Uterus (tissue), 4 donors: ENCODE data around the gene TEX101. TPM values are rescaled to one million over a fixed set of nuclear protein-coding genes. Genes with fewer than 3 reads are reported as not detected.
A peak's percentile ranks its signal among the peaks of the same experiment; 100 is the strongest.
"Not testable (repeated sequence)": the region's sequence is repeated elsewhere in the genome, so short reads cannot be mapped to it uniquely, and the experiment has no call there.

Experiments used
- DNase-seq, 2 donors: peaks; one replicate each; pipeline ENCODE4 v3.0.0-alpha.2; 2019 to 2020
- H3K27ac ChIP-seq, 2 donors: fragments of 200-600 bp; sonication (generic); 1 replicate in 1 of 2; 2 replicates in 1 of 2; pipeline ENCODE4 v1.5.1; 2016 to 2018
- H3K27me3 ChIP-seq, 2 donors: fragments of 200-600 bp; sonication (generic); one replicate each; pipeline ENCODE4 v1.5.1; 2018 to 2019; ENCODE audit warnings: control low read depth in 1 of 2
- H3K36me3 ChIP-seq, 2 donors: fragments of 200-600 bp; sonication (generic); one replicate each; pipeline ENCODE4 v1.5.1; 2019; ENCODE audit warnings: control low read depth in 1 of 2
- H3K4me1 ChIP-seq, 2 donors: fragments of 200-600 bp; sonication (generic); one replicate each; pipeline ENCODE4 v1.5.1; 2018 to 2019; ENCODE audit warnings: control low read depth in 1 of 2
- H3K4me3 ChIP-seq, 2 donors: fragments of 200-600 bp; sonication (generic); 1 replicate in 1 of 2; 2 replicates in 1 of 2; pipeline ENCODE4 v1.5.1; 2018 to 2019; ENCODE audit warnings: mild to moderate bottlenecking in 1 of 2
- H3K9me3 ChIP-seq, 2 donors: fragments of 200-600 bp; sonication (generic); one replicate each; pipeline ENCODE4 v1.5.1; 2019; ENCODE audit warnings: control low read depth in 1 of 2
- CTCF ChIP-seq, 4 experiments: fragments of 200-600 bp in 2 of 4; fragments of 450-650 bp in 2 of 4; sonication (generic) in 2 of 4; IDR thresholded peaks; one replicate each; pipeline ENCODE4 v1.5.1; 2016 to 2019; ENCODE audit warnings: antibody characterized with exemption in 4 of 4, mild to moderate bottlenecking in 2 of 4, moderate library complexity in 1 of 4
- POLR2A ChIP-seq, 2 donors: fragments of 450-650 bp; IDR thresholded peaks; one replicate each; pipeline ENCODE4 v1.6.1; 2016; ENCODE audit warnings: antibody characterized with exemption in 2 of 2, mild to moderate bottlenecking in 1 of 2, moderate library complexity in 1 of 2
- intact Hi-C: fragments of 100-400 bp; cut with DNase I; formaldehyde crosslinking; loops from one replicate; pipeline ENCODE4 v1.15.1; 2023; ENCODE audit warnings: low total_unique reads
- total RNA-seq, 4 donors: library from RNA; depleted of rRNA in 3 of 4; stranded (reverse); fragments of >200 nt in 3 of 4; gene quantifications; one replicate each; pipeline versions ENCODE4 v1.1.0 to v1.2.4, GENCODE V29; 2014 to 2023
- donor health status: DM: yes; HTN: yes; CAD: no.

The TEX101 gene
- total RNA-seq, 4 donors from 2014 or later, result not detected

- H3K27me3 ChIP-seq, result no peaks in the 10 kb centered on the region
- peaks cover 0 to 3% of the 10 kb centered on the region in 2 donors for H3K4me1 ChIP-seq
- peak overlapping the region in 1 of 2 donors; percentile 46 for H3K27ac ChIP-seq
- peak; percentile 45 to 79 for DNase-seq
- H3K9me3 ChIP-seq, result no peaks in the 10 kb centered on the region
- intact Hi-C loops, result no loop called here
- no peak overlapping the region for H3K4me3 ChIP-seq
- H3K36me3 ChIP-seq, result no peaks in the 10 kb centered on the region
- TF ChIP-seq POLR2A (IDR thresholded peaks at IDR 0.05) (no peak), CTCF (IDR thresholded peaks at IDR 0.05) (no peak)
Measured at GRCh38 chr19:43438291-43439031, 23.8 kb downstream of the TEX101 start.

- H3K4me3 ChIP-seq, result no peak overlapping the region
- H3K4me1 ChIP-seq, result peaks cover 0 to 3% of the 10 kb centered on the region in 2 donors
- TF ChIP-seq CTCF (IDR thresholded peaks at IDR 0.05) (no peak), POLR2A (IDR thresholded peaks at IDR 0.05) (no peak)
- no peaks in the 10 kb centered on the region for H3K27me3 ChIP-seq
- no peak for DNase-seq
- H3K27ac ChIP-seq, result peak overlapping the region in 1 of 2 donors; percentile 46
- intact Hi-C loops, result no loop called here
- no peaks in the 10 kb centered on the region for H3K36me3 ChIP-seq
- H3K9me3 ChIP-seq, result no peaks in the 10 kb centered on the region
Measured at GRCh38 chr19:43439032-43439708, 24.5 kb downstream of the TEX101 start.

GRCh38 chr19:43439709-43440063 lies 25.0 kb downstream of the TEX101 start:
- H3K4me3 ChIP-seq, result no peak overlapping the region
- no peaks in the 10 kb centered on the region for H3K27me3 ChIP-seq
- H3K4me1 ChIP-seq, result peaks cover 0 to 3% of the 10 kb centered on the region in 2 donors
- H3K36me3 ChIP-seq, result no peaks in the 10 kb centered on the region
- H3K27ac ChIP-seq, result no peak overlapping the region
- intact Hi-C loops, result no loop called here
- TF ChIP-seq POLR2A (IDR thresholded peaks at IDR 0.05), result no peak
- no peak for TF ChIP-seq CTCF (IDR thresholded peaks at IDR 0.05)
- no peaks in the 10 kb centered on the region for H3K9me3 ChIP-seq
- no peak for DNase-seq

- intact Hi-C loops, result no loop called here
- peaks cover 0 to 3% of the 10 kb centered on the region in 2 donors for H3K4me1 ChIP-seq
- no peaks in the 10 kb centered on the region for H3K27me3 ChIP-seq
- no peak for TF ChIP-seq CTCF (IDR thresholded peaks at IDR 0.05)
- no peak for TF ChIP-seq POLR2A (IDR thresholded peaks at IDR 0.05)
- H3K4me3 ChIP-seq, result no peak overlapping the region
- H3K9me3 ChIP-seq, result no peaks in the 10 kb centered on the region
- H3K36me3 ChIP-seq, result no peaks in the 10 kb centered on the region
- H3K27ac ChIP-seq, result no peak overlapping the region
- DNase-seq, result no peak
Measured at GRCh38 chr19:43441716-43442115, 27.0 kb downstream of the TEX101 start.

- not testable (repeated sequence) for H3K4me3 ChIP-seq
Measured at GRCh38 chr19:43444091-43444490, 29.4 kb downstream of the TEX101 start.

More at GRCh38 chr19:43444091-43444490, 29.4 kb downstream of the TEX101 start:
- intact Hi-C loops, DNase-seq, H3K4me1 ChIP-seq, H3K27me3 ChIP-seq, H3K9me3 ChIP-seq, H3K36me3 ChIP-seq, H3K27ac ChIP-seq: not testable (repeated sequence)
